Activated CD4-positive, alpha-beta T cell treated with anti-CD3 and anti-CD28 coated beads, Interleukin-2, Interleukin-4, amounts not matched to agents 100 ng/mL and 50 ng/mL, durations not matched to agents 16 hours and 8 hours (primary cell): ENCODE data around the gene C3orf38.
"Not testable (repeated sequence)": the region's sequence is repeated elsewhere in the genome, so short reads cannot be mapped to it uniquely, and the experiment has no call there.

Source experiments
- DNase-seq: peaks from one replicate; pipeline ENCODE4 v3.0.0-alpha.2; 2020; ENCODE audit warnings: low spot score

The C3orf38 gene

GRCh38 chr3:88152841-88153240 is 3.1 kb downstream of the C3orf38 start:
- DNase-seq: no peak

GRCh38 chr3:88166419-88166971 is 16.7 kb downstream of the C3orf38 start:
- no peak for DNase-seq

- no peak for DNase-seq
Observed at GRCh38 chr3:88167173-88167572, 17.4 kb downstream of the C3orf38 start.

- DNase-seq: no peak
Observed at GRCh38 chr3:88167704-88168103, 17.9 kb downstream of the C3orf38 start.

GRCh38 chr3:88168171-88168570 is 18.4 kb downstream of the C3orf38 start:
- no peak for DNase-seq

- peak; percentile 48 for DNase-seq
Observed at GRCh38 chr3:88180398-88180999, 30.7 kb downstream of the C3orf38 start.

- DNase-seq: not testable (repeated sequence)
Observed at GRCh38 chr3:88182165-88182918, 32.6 kb downstream of the C3orf38 start.

GRCh38 chr3:88188436-88188835 is 38.7 kb downstream of the C3orf38 start:
- no peak for DNase-seq

GRCh38 chr3:88189361-88189810 is 39.6 kb downstream of the C3orf38 start:
- peak; percentile 9 for DNase-seq

GRCh38 chr3:88191872-88192409 is 42.2 kb downstream of the C3orf38 start:
- no peak for DNase-seq

GRCh38 chr3:88192631-88193030 is 42.9 kb downstream of the C3orf38 start:
- no peak for DNase-seq

GRCh38 chr3:88195951-88196434 is 46.2 kb downstream of the C3orf38 start:
- DNase-seq: peak; percentile 10

GRCh38 chr3:88198121-88198520 is 48.4 kb downstream of the C3orf38 start:
- no peak for DNase-seq

GRCh38 chr3:88203642-88204055 is 53.9 kb downstream of the C3orf38 start:
- DNase-seq: peak; percentile 58
